Upper lobe of right lung (tissue), 1 donor: ENCODE measurements around the gene MRPL1. TPM values are rescaled to one million over a fixed set of nuclear protein-coding genes. Genes with fewer than 3 reads are reported as not detected.

Experiments
- ATAC-seq: fragments of 200-7000 bp; cut with Tn5 transposase; one replicate; pipeline ENCODE4 v1.9.1; 2020; ENCODE audit warnings: mild to moderate bottlenecking, moderate library complexity
- DNase-seq: peaks from one replicate; pipeline ENCODE4 v3.0.0-alpha.2; 2020
- H3K27ac ChIP-seq: fragments of 200-600 bp; one replicate; pipeline ENCODE4 v1.8.0; 2022
- H3K27me3 ChIP-seq: fragments of 200-600 bp; one replicate; pipeline ENCODE4 v1.8.0; 2022; ENCODE audit warnings: mild to moderate bottlenecking
- H3K36me3 ChIP-seq: fragments of 200-600 bp; one replicate; pipeline ENCODE4 v1.8.0; 2022
- H3K4me1 ChIP-seq: fragments of 200-600 bp; one replicate; pipeline ENCODE4 v1.8.0; 2022
- H3K4me3 ChIP-seq: fragments of 200-600 bp; one replicate; pipeline ENCODE4 v1.8.0; 2022; ENCODE audit warnings: mild to moderate bottlenecking
- H3K9me3 ChIP-seq: fragments of 200-600 bp; one replicate; pipeline ENCODE4 v1.8.0; 2022
- CTCF ChIP-seq: fragments of 200-600 bp; IDR thresholded peaks from one replicate; pipeline ENCODE4 v1.8.0; 2022; ENCODE audit warnings: antibody characterized with exemption
- intact Hi-C: fragments of 100-400 bp; cut with DNase I; formaldehyde crosslinking; loops from one replicate; pipeline ENCODE4 v1.11.0; 2022
- total RNA-seq: library from RNA; stranded (reverse); fragmentation: NEBNext Ultra II Directional; extraction: Animal tissue kit (Norgen Biotek cat#: 25700); gene quantifications from one replicate; pipeline ENCODE4 v1.2.1, GENCODE V29; 2021
- donor health status: DM: no; HTN: yes; CAD: no; lungs with severe emphysema.

Gene MRPL1
- total RNA-seq, 1 donor from 2014 or later: 17.6 TPM

- Histone ChIP-seq H3K27ac (no peak overlapping the region), H3K4me3 (no peak overlapping the region), H3K4me1 (peaks cover 4% of the 10 kb centered on the region), H3K36me3 (no peaks in the 10 kb centered on the region), H3K9me3 (no peaks in the 10 kb centered on the region), H3K27me3 (no peaks in the 10 kb centered on the region)
- intact Hi-C loops: no loop called here
- ATAC-seq (peak; percentile 70), DNase-seq (no peak)
- no peak for TF ChIP-seq CTCF
Measured at GRCh38 chr4:77911842-77912450, 49.3 kb downstream of the MRPL1 start.

GRCh38 chr4:77913348-77913747 is 50.7 kb downstream of the MRPL1 start:
- no peak for DNase-seq
- H3K4me3 ChIP-seq: no peak overlapping the region
- H3K27ac ChIP-seq: no peak overlapping the region
- peak; percentile 28 for ATAC-seq
- no peaks in the 10 kb centered on the region for H3K9me3 ChIP-seq
- no peaks in the 10 kb centered on the region for H3K27me3 ChIP-seq
- no peaks in the 10 kb centered on the region for H3K36me3 ChIP-seq
- peaks cover 4% of the 10 kb centered on the region for H3K4me1 ChIP-seq
- intact Hi-C loops: no loop called here
- no peak for TF ChIP-seq CTCF

DNA sequence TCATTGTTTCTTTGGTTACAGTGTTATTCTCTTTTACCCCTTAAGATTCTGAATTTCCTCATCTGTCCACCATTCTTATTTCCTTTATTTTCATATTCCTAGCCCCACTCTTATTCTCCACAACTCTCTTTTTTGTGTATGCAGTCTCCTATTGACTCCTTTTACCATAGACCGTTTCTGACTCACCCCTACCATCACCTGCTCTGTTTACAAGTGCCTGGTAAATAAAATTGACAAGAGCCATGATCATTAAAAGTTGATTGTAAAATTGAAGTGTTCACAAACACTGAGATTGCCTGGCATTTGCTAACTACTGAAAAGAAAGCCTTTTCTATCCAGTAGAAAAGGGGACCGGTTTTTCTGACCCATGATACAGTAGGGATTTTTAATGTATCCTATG is 54.4 kb downstream of the MRPL1 start:
- no peaks in the 10 kb centered on the region for H3K36me3 ChIP-seq
- no peak for DNase-seq
- H3K27ac ChIP-seq: no peak overlapping the region
- H3K4me3 ChIP-seq: no peak overlapping the region
- no peak for TF ChIP-seq CTCF
- no peaks in the 10 kb centered on the region for H3K4me1 ChIP-seq
- intact Hi-C loops: no loop called here
- no peaks in the 10 kb centered on the region for H3K27me3 ChIP-seq
- no peak for ATAC-seq
- H3K9me3 ChIP-seq: no peaks in the 10 kb centered on the region

GRCh38 chr4:77917601-77918000 is 55.0 kb downstream of the MRPL1 start:
- H3K4me1 ChIP-seq: no peaks in the 10 kb centered on the region
- DNase-seq: no peak

DNA sequence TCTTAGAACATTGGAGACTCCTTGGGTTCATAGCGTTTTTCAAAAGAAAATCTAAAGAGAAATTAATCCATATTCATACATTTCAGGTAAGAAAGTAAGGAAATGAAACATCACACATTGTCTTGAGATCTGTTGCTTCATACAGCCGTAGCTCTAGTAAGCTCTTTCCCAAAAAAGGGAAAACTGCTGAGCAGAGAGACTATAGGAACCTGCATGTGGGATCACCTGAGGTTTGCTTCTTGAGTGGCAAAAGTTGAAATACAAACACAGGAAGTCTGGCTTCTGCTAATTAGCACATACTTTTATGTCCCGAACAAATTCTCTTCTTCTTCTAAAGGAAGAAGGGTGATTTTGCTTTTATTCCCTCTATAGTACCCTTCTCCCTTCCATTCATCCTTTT is 57.7 kb downstream of the MRPL1 start:
- ATAC-seq: no peak
- intact Hi-C loops: no loop called here
- TF ChIP-seq CTCF: no peak
- Histone ChIP-seq H3K36me3 (no peaks in the 10 kb centered on the region), H3K27ac (no peak overlapping the region), H3K27me3 (no peaks in the 10 kb centered on the region), H3K4me3 (no peak overlapping the region), H3K9me3 (no peaks in the 10 kb centered on the region), H3K4me1 (no peaks in the 10 kb centered on the region)
- no peak for DNase-seq

More at GRCh38 chr4:77917601-77918000, 55.0 kb downstream of the MRPL1 start:
- intact Hi-C loops: no loop called here
- Histone ChIP-seq H3K4me3 (no peak overlapping the region), H3K9me3 (no peaks in the 10 kb centered on the region), H3K27ac (no peak overlapping the region), H3K36me3 (no peaks in the 10 kb centered on the region), H3K27me3 (no peaks in the 10 kb centered on the region)
- TF ChIP-seq CTCF: no peak
- ATAC-seq: no peak

- intact Hi-C loops: no loop called here
- TF ChIP-seq CTCF: no peak
Measured at GRCh38 chr4:77921701-77922100, 59.1 kb downstream of the MRPL1 start.

More at GRCh38 chr4:77921701-77922100, 59.1 kb downstream of the MRPL1 start:
- H3K9me3 ChIP-seq: no peaks in the 10 kb centered on the region
- H3K36me3 ChIP-seq: no peaks in the 10 kb centered on the region
- ATAC-seq (peak; percentile 65), DNase-seq (no peak)
- no peaks in the 10 kb centered on the region for H3K27me3 ChIP-seq
- H3K4me3 ChIP-seq: no peak overlapping the region
- no peaks in the 10 kb centered on the region for H3K4me1 ChIP-seq
- peak overlapping the region; percentile 14 for H3K27ac ChIP-seq
